Measurements from ENCODE around the gene TRMT11. TPM values are rescaled to one million over a fixed set of nuclear protein-coding genes. Genes with fewer than 3 reads are reported as not detected.

Gene TRMT11
- total and polyA plus RNA-seq, 2 of the 13 experiments (the other 11 are each of a cell fraction or from before 2014, with no cell fraction given): 42.2 to 81.9 TPM

- TF ChIP-seq CSRNP2 (CRISPR knock-in tag; conservative IDR thresholded peaks at IDR 0.05; ENCODE audit: low read depth): no peak
- peak; percentile 96 for TF ChIP-seq NR2C2 (CRISPR knock-in tag; IDR thresholded peaks at IDR 0.05; ENCODE audit: borderline replicate concordance)
- peak; percentile 83 for TF ChIP-seq RXRB (CRISPR knock-in tag; IDR thresholded peaks at IDR 0.05; ENCODE audit: borderline replicate concordance)
- peak; percentile 100 for TF ChIP-seq GMEB1 (CRISPR knock-in tag; IDR thresholded peaks at IDR 0.05; ENCODE audit: borderline replicate concordance)
- TF ChIP-seq PTBP1 (IDR thresholded peaks at IDR 0.05; ENCODE audit: low read depth, low read length, poor library complexity, severe bottlenecking): peak; percentile 95
- TF ChIP-seq ATF7-NPFF (CRISPR knock-in tag; IDR thresholded peaks at IDR 0.05; ENCODE audit: low read depth): peak; percentile 80; the same call in 1 of the 2 replicates
- TF ChIP-seq BCLAF1 (IDR thresholded peaks at IDR 0.05): no peak
- peak; percentile 95 for TF ChIP-seq ZNF292 (CRISPR knock-in tag; IDR thresholded peaks at IDR 0.05; ENCODE audit: borderline replicate concordance, low read depth)
- no peak for TF ChIP-seq NFIC (IDR thresholded peaks at IDR 0.05; ENCODE audit: low read length)
- no peak for TF ChIP-seq ZNF101 (CRISPR knock-in tag; IDR thresholded peaks at IDR 0.05; ENCODE audit: borderline replicate concordance, low read depth)
- peak; percentile 83; the same call in 1 of the 2 replicates for TF ChIP-seq ZNF615 (CRISPR knock-in tag; IDR thresholded peaks at IDR 0.05; ENCODE audit: borderline replicate concordance)
- TF ChIP-seq ZBTB8A (CRISPR knock-in tag; IDR thresholded peaks at IDR 0.05; ENCODE audit: borderline replicate concordance, low read depth): peak; percentile 69; the same call in 1 of the 2 replicates
- peak; percentile 96 for TF ChIP-seq EEA1 (CRISPR knock-in tag; IDR thresholded peaks at IDR 0.05; ENCODE audit: borderline replicate concordance)
Observed at GRCh38 chr6:125956506-125957390, 29.6 kb upstream of the TRMT11 start, which contains the start of gene HINT3 (continued).

Data from HepG2 (cell line).